T-cell (primary cell): Measurements from ENCODE around the gene PRSS33. TPM values are rescaled to one million over a fixed set of nuclear protein-coding genes. Genes with fewer than 3 reads are reported as not detected.

Experiments
- ATAC-seq, 4 experiments: fragments of 200-7000 bp in 3 of 4; fragments of 150-1000 bp in 1 of 4; cut with Tn5 transposase; replicated peaks in 1 of 4; 1 replicate in 3 of 4; 2 replicates in 1 of 4; pipeline ENCODE4 v1.10.0; 2021; ENCODE audit warnings: moderate library complexity in 3 of 4, mild to moderate bottlenecking in 2 of 4, moderate number of reproducible peaks in 1 of 4
- CTCF ChIA-PET, 2 donors: fragments of 300-600 bp; sonication (Branson Sonifier 250); formaldehyde crosslinking; loops; one replicate each; lab custom pipeline; 2022; ENCODE audit warnings: antibody characterized with exemption in 2 of 2; lab: Charles Lee
- POLR2A ChIA-PET, 2 donors: fragments of 300-600 bp; sonication (Branson Sonifier 250); formaldehyde crosslinking; loops; one replicate each; lab custom pipeline; 2022; ENCODE audit warnings: antibody characterized with exemption in 2 of 2; lab: Charles Lee
- DNase-seq, 35 experiments: peaks; one replicate each; pipeline versions ENCODE4 v3.0.0 to v3.0.0-alpha.2; 2013 to 2023
- H3K27ac ChIP-seq: one replicate; pipeline ENCODE4 v1.5.1; 2013; ENCODE audit warnings: low read length
- H3K27me3 ChIP-seq, 2 experiments: replicated peaks in 1 of 2; 1 replicate in 1 of 2; 2 replicates in 1 of 2; pipeline versions ENCODE4 v1.6.1 to v1.7.0; 2013; ENCODE audit warnings: low read length in 1 of 2, mixed read lengths in 1 of 2; ENCODE audit not compliant: control insufficient read depth in 2 of 2, insufficient read depth in 2 of 2; ENCODE audit errors: extremely low read depth in 1 of 2
- H3K36me3 ChIP-seq, 2 donors: 1 replicate in 1 of 2; 2 replicates in 1 of 2; pipeline versions ENCODE4 v1.6.1 to v1.7.0; 2013; ENCODE audit warnings: low read length in 1 of 2; ENCODE audit not compliant: control insufficient read depth in 2 of 2, insufficient read depth in 1 of 2; ENCODE audit errors: extremely low read depth in 1 of 2
- H3K4me1 ChIP-seq, 2 experiments: 1 replicate in 1 of 2; 2 replicates in 1 of 2; pipeline versions ENCODE4 v1.6.1 to v1.7.0; 2013; ENCODE audit warnings: low read length in 2 of 2, mixed read lengths in 1 of 2; ENCODE audit not compliant: insufficient read depth in 2 of 2, control insufficient read depth in 1 of 2; ENCODE audit errors: extremely low read depth in 1 of 2
- H3K4me3 ChIP-seq, 2 donors: 1 replicate in 1 of 2; 2 replicates in 1 of 2; pipeline versions ENCODE4 v1.5.1 to v1.7.0; 2013; ENCODE audit warnings: mild to moderate bottlenecking in 2 of 2, low read length in 1 of 2, moderate library complexity in 1 of 2; ENCODE audit not compliant: control insufficient read depth in 1 of 2; ENCODE audit errors: extremely low read depth in 1 of 2
- H3K9me3 ChIP-seq: 2 replicates; pipeline ENCODE4 v1.7.0; 2013
- H3K27ac Mint-ChIP-seq, 2 donors: one replicate each; pipeline ENCODE4 v1.8.0; 2020 to 2021; ENCODE audit warnings: mild to moderate bottlenecking in 2 of 2, mixed read lengths in 2 of 2
- H3K27me3 Mint-ChIP-seq, 2 donors: one replicate each; pipeline ENCODE4 v1.8.0; 2021 to 2022; ENCODE audit warnings: mixed read lengths in 2 of 2
- H3K36me3 Mint-ChIP-seq: one replicate; pipeline ENCODE4 v1.8.0; 2021; ENCODE audit warnings: mixed read lengths
- H3K4me1 Mint-ChIP-seq, 3 donors: one replicate each; pipeline ENCODE4 v1.8.0; 2020 to 2022; ENCODE audit warnings: mixed read lengths in 3 of 3, mild to moderate bottlenecking in 1 of 3
- H3K4me3 Mint-ChIP-seq, 3 donors: one replicate each; pipeline ENCODE4 v1.8.0; 2020 to 2022; ENCODE audit warnings: mild to moderate bottlenecking in 3 of 3, mixed read lengths in 3 of 3, moderate library complexity in 3 of 3
- H3K9me3 Mint-ChIP-seq, 3 donors: one replicate each; pipeline ENCODE4 v1.8.0; 2020 to 2022; ENCODE audit warnings: mixed read lengths in 3 of 3
- WGBS: methylation state at CpG from one replicate; pipeline ENCODE4 v1.1.5; 2013; ENCODE audit warnings: missing lambda C conversion rate; ENCODE audit not compliant: insufficient coverage; 5-methylcytosine and 5-hydroxymethylcytosine counted together
- total RNA-seq, 35 experiments: library from RNA in 6 of 35; stranded (reverse) in 6 of 35; fragments of 120-200 nt in 1 of 35; gene quantifications; one replicate each; pipeline versions ENCODE4 v1.2.1 to v1.2.4 and lab custom pipeline; 2013 to 2026

PRSS33 gene
- total RNA-seq, 5 donors from 2014 or later (not counting 1 experiment from before 2014, with no cell fraction given), result not detected

DNA sequence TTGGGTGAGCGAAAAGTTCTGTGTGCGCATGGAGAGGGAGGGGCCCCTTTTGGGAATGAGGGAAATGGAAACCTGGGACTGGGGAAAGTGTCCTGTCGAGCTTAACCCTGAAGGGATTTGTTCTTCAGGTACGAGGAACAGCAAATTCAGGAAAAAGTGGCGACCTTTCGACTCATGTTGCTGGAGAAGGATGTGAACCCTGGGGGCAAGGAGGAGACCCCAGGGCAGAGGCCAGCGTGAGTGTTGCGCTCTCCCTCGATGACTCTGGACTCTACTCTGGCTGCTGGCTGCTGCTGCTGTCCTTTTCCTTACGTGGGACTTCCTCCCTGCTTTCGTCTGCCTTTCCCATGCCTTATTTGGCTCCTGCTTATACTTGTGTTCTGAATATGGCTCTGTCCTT is 30.0 kb downstream of the PRSS33 start:
- Histone ChIP-seq H3K9me3 (no peaks in the 10 kb centered on the region), H3K36me3 (peaks cover 10 to 64% of the 10 kb centered on the region in 2 donors), H3K4me3 (no peak overlapping the region), H3K27me3 (no peaks in the 10 kb centered on the region), H3K27ac (no peak overlapping the region), H3K4me1 (peaks cover 19 to 35% of the 10 kb centered on the region in 2 experiments)
- ChIA-PET POLR2A (interaction anchor here in 1 of 2 donors (0.6 to 1.9 kb wide), 2 partner anchors 10 to 18 kb away, joined by 3 to 13 read pairs; no protein-coding TSS in a partner anchor), CTCF (no interaction called here)
- H3K27me3 Mint-ChIP-seq, result no peaks in the 10 kb centered on the region
- no peak for DNase-seq
- no peak for ATAC-seq
- no peaks in the 10 kb centered on the region for H3K9me3 Mint-ChIP-seq
- H3K27ac Mint-ChIP-seq, result no peak overlapping the region
- peaks cover 60% of the 10 kb centered on the region for H3K36me3 Mint-ChIP-seq
- H3K4me3 Mint-ChIP-seq, result peak overlapping the region in 1 of 3 donors; percentile 6
- peaks cover 56 to 71% (median 63%) of the 10 kb centered on the region in 3 donors for H3K4me1 Mint-ChIP-seq
- 96% methylated on average over 10 of the region's 11 CpGs for WGBS

DNA sequence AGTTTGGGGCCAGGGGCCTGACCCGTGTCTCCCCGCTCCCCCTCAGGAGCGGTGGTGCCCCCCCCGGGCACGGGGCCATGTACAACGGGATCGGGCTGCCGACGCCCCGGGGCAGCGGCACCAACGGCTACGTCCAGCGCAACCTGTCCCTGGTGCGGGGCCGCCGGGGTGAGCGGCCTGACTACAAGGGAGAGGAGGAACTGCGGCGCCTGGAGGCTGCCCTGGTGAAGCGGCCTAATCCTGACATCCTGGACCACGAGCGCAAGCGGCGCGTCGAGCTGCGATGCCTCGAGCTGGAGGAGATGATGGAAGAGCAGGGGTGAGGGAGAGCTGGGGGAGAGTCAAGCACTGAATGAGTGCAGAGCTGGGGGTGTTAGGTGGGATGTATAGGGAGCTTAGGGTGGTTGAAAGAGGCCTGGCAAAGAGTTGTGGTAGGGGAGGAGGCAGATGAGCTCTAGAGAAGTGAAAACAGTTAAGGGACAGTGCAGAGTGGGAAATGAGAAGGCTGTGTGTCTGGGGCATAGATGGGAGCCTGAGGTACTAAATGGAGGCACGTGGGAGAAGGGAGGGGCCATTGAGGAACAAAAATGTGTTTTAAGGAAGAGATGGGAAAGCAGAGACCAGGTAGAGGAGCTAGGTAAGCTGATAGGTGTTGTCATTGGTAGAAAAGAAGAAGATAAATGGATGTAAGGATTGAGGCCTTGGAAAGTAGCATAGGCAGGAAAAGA is 30.9 kb downstream of the PRSS33 start:
- ChIA-PET CTCF (no interaction called here), POLR2A (interaction anchor here in 1 of 2 donors (0.6 to 1.9 kb wide), 2 partner anchors 11 to 18 kb away, joined by 3 to 13 read pairs; no protein-coding TSS in a partner anchor)
- no peaks in the 10 kb centered on the region for H3K27me3 Mint-ChIP-seq
- WGBS, result 91% methylated on average over 30 of the region's 30 CpGs
- peaks cover 21 to 42% of the 10 kb centered on the region in 2 experiments for H3K4me1 ChIP-seq
- peaks cover 10 to 55% of the 10 kb centered on the region in 2 donors for H3K36me3 ChIP-seq
- ATAC-seq (no peak), DNase-seq (no peak)
- no peak overlapping the region for H3K4me3 ChIP-seq
- peak overlapping the region in 1 of 3 donors; percentile 91 for H3K4me3 Mint-ChIP-seq
- H3K27ac Mint-ChIP-seq, result peak overlapping the region in 1 of 2 donors; percentile 62
- peaks cover 51% of the 10 kb centered on the region for H3K36me3 Mint-ChIP-seq
- H3K9me3 Mint-ChIP-seq, result no peaks in the 10 kb centered on the region
- H3K9me3 ChIP-seq, result no peaks in the 10 kb centered on the region
- no peaks in the 10 kb centered on the region for H3K27me3 ChIP-seq
- peaks cover 61 to 69% (median 64%) of the 10 kb centered on the region in 3 donors for H3K4me1 Mint-ChIP-seq
- no peak overlapping the region for H3K27ac ChIP-seq

DNA sequence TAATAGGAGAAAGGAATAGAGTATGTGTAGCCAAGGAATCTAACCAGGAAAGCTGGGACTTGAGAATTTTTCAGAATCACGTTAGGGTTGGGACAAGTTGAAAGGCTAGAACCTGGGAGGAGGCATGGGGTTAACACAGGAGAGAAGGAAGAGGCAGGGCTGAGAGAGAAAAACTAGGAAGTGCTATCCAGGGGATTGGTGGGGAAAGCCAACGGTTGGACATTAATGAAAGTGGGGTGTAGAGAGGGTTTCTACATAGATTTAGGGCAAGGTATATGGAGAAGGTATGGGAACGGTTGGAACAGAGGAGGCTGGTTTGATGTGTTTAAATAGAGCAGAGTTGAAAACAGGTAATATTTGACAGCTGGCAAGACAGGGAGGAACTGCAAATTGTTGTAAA is 32.2 kb downstream of the PRSS33 start:
- ChIA-PET CTCF (no interaction called here), POLR2A (interaction anchor here in 1 of 2 donors (1.0 kb wide), 1 partner anchor 16 kb away, joined by 12 read pairs; no protein-coding TSS in a partner anchor)
- peak overlapping the region; percentile 7 to 93 for H3K27ac Mint-ChIP-seq
- Histone ChIP-seq H3K4me3 (peak overlapping the region in 1 of 2 donors; percentile 15), H3K27ac (peak overlapping the region; percentile 37), H3K36me3 (peaks cover 10 to 43% of the 10 kb centered on the region in 2 donors), H3K4me1 (peaks cover 22 to 51% of the 10 kb centered on the region in 2 experiments), H3K27me3 (no peaks in the 10 kb centered on the region), H3K9me3 (no peaks in the 10 kb centered on the region)
- DNase-seq (no peak), ATAC-seq (no peak)
- peaks cover 38% of the 10 kb centered on the region for H3K36me3 Mint-ChIP-seq
- H3K9me3 Mint-ChIP-seq, result peaks cover 0 to 3% (median 0%) of the 10 kb centered on the region in 3 donors
- H3K4me3 Mint-ChIP-seq, result peak overlapping the region; percentile 88 to 91 (median 91)
- WGBS, result 35% methylated on average over 3 of the region's 3 CpGs
- no peaks in the 10 kb centered on the region for H3K27me3 Mint-ChIP-seq
- H3K4me1 Mint-ChIP-seq, result peaks cover 64 to 74% (median 68%) of the 10 kb centered on the region in 3 donors

DNA sequence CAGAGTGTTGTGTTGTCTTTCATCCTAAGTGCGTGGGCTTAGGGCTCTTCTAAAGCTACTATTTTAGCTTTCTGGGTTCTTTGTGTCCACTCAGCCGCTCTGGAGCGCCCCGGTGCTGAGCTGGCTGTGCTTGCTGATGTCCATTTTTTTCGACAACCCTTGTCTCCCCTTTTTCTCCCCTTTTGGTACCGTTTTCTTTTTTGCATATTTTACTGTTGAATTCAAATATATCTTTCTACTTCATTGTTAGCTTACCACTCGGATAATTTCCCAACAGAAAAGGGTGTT is 33.7 kb downstream of the PRSS33 start:
- ChIA-PET POLR2A (interaction anchor here (0.6 to 1.1 kb wide), 2 partner anchors 9 to 11 kb away, joined by 4 read pairs; no protein-coding TSS in a partner anchor), CTCF (no interaction called here)
- DNase-seq, result no peak
- H3K36me3 Mint-ChIP-seq, result peaks cover 26% of the 10 kb centered on the region
- Histone ChIP-seq H3K4me3 (peak overlapping the region; percentile 75 to 90), H3K9me3 (no peaks in the 10 kb centered on the region), H3K27me3 (no peaks in the 10 kb centered on the region), H3K4me1 (peaks cover 22 to 51% of the 10 kb centered on the region in 2 experiments), H3K27ac (peak overlapping the region; percentile 98), H3K36me3 (peaks cover 10 to 28% of the 10 kb centered on the region in 2 donors)
- no peaks in the 10 kb centered on the region for H3K27me3 Mint-ChIP-seq
- no peak for ATAC-seq
- peaks cover 0 to 3% (median 0%) of the 10 kb centered on the region in 3 donors for H3K9me3 Mint-ChIP-seq
- H3K27ac Mint-ChIP-seq, result peak overlapping the region; percentile 85 to 93
- no CpG with 5 or more reads among the region's 7 CpGs for WGBS
- H3K4me3 Mint-ChIP-seq, result peak overlapping the region; percentile 88 to 91 (median 91)
- peaks cover 55 to 64% (median 58%) of the 10 kb centered on the region in 3 donors for H3K4me1 Mint-ChIP-seq

DNA sequence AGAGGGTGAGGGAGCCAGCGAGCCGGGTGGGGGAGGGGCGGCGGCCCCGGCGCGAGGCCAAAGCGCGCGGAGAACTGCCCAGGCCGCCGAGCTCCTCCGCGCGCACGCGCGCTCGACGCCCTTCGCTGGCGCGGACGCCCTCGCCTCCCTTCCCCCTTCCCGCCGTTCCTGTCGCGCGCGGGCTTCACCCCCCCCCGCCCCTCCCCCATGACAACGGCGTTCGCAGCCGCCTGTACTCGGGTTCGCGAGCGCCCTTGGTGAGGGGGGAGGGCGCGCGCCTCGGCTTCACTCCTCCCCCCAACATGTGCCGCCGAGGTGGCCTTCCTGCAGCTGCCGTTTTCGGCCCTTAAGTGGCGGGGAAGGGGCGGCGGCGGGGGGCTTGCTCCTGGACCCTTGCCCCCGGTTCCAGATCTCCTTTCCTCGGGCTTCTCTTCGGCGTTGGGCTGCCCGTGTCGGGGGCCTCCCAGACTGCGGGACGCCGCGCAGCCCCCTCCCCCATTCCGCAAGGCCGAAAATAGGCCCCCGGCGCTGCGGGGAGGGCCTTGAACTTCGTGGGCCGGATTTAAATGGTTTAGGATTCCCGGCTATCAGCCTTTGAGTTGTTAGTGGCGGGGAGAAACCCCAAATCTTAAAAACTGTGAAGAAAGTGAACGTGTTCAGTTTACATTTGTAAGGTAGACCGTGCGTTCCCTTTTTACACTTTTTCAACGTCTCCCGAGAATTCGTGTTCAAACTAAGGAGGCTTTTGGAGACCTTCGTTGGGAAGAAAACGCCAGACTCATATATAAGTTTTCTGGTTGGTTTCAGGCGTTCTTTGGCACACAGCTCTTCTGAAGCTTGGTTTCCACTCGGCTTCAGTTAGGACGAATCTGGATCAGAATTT is 34.3 kb downstream of the PRSS33 start:
- Mint-ChIP-seq H3K9me3 (peaks cover 0 to 3% (median 0%) of the 10 kb centered on the region in 3 donors), H3K4me1 (peaks cover 51 to 60% (median 55%) of the 10 kb centered on the region in 3 donors), H3K36me3 (peaks cover 20% of the 10 kb centered on the region), H3K4me3 (peak overlapping the region; percentile 91 to 93 (median 91)), H3K27me3 (no peaks in the 10 kb centered on the region), H3K27ac (peak overlapping the region; percentile 85 to 93)
- peak overlapping the region; percentile 98 for H3K27ac ChIP-seq
- H3K9me3 ChIP-seq, result no peaks in the 10 kb centered on the region
- peak in 24 of 35 experiments; percentile 17 to 76 (median 47) for DNase-seq
- 0% methylated on average over 29 of the region's 82 CpGs for WGBS
- peaks cover 10 to 22% of the 10 kb centered on the region in 2 donors for H3K36me3 ChIP-seq
- ATAC-seq, result peak; percentile 33 to 40 (median 39)
- ChIA-PET CTCF (no interaction called here), POLR2A (interaction anchor here (0.6 to 1.1 kb wide), 5 partner anchors 10 to 501 kb away, joined by 3 to 8 read pairs (median 4); no protein-coding TSS in a partner anchor)
- peak overlapping the region; percentile 75 to 90 for H3K4me3 ChIP-seq
- no peaks in the 10 kb centered on the region for H3K27me3 ChIP-seq
- H3K4me1 ChIP-seq, result peaks cover 22 to 51% of the 10 kb centered on the region in 2 experiments
